OCI-LY3 (cell line): ENCODE data around the gene L3HYPDH.

Experiments
- CTCF ChIP-seq: fragments of 200-600, 300-600 bp; sonication (generic); IDR thresholded peaks from 2 replicates; pipeline ENCODE4 v1.5.1; 2014; ENCODE audit warnings: antibody characterized with exemption, low read length, low read depth
- EZH2phosphoT487 ChIP-seq: fragments of 200-600 bp; shearing (Covaris generic); IDR thresholded peaks from 2 replicates; pipeline ENCODE4 v1.6.1; 2018; ENCODE audit warnings: antibody characterized with exemption, mixed run types, low read depth

GRCh38 chr14:59482541-59483331 is 1.5 kb downstream of the L3HYPDH start:
- TF ChIP-seq CTCF: no peak
- TF ChIP-seq EZH2phosphoT487: no peak
